HCT116 (cell line): ENCODE measurements around the gene KLF3. TPM values are rescaled to one million over a fixed set of nuclear protein-coding genes. Genes with fewer than 3 reads are reported as not detected.

Experiments
- ATAC-seq: fragments of 200-7000 bp; cut with Tn5 transposase; 2 replicates; pipeline ENCODE4 v1.9.1; 2020; ENCODE audit warnings: mild to moderate bottlenecking, moderate library complexity
- BruUV-seq: library from RNA; stranded (reverse); fragments of 400-500 nt; replicated peaks from 2 replicates; lab custom pipeline; 2021; lab: Mats Ljungman, UMichigan
- CTCF ChIA-PET: fragments of 300-600 bp; sonication (Branson Sonifier 250); formaldehyde crosslinking; loops from one replicate; lab custom pipeline; 2021; ENCODE audit warnings: antibody characterized with exemption; lab: Charles Lee
- POLR2A ChIA-PET: fragments of 300-600, 350-600 bp; sonication (Branson Sonifier 250); formaldehyde crosslinking; loops from one replicate; lab custom pipeline; 2021; ENCODE audit warnings: antibody characterized with exemption; lab: Charles Lee
- RAD21 ChIA-PET, 2 experiments: fragments of 300-600 bp; sonication (Branson Sonifier 250); formaldehyde crosslinking; loops; one replicate each; lab custom pipeline; 2023; ENCODE audit warnings: low total read pairs in 2 of 2; ENCODE audit not compliant: uncharacterized antibody in 2 of 2, unreplicated experiment in 2 of 2, low non-redundant PET in 1 of 2; lab: Charles Lee
- DNase-seq: peaks from one replicate; pipeline ENCODE4 v3.0.0-alpha.2; 2010; ENCODE audit warnings: low read depth, low spot score
- H2AFZ ChIP-seq: fragments of 200-600 bp; shearing (Covaris generic), sonication (generic); 2 replicates; pipeline ENCODE4 v1.6.1; 2017; ENCODE audit warnings: low read depth, mixed run types, mixed read lengths, antibody characterized with exemption, low read length; ENCODE audit not compliant: poor library complexity, severe bottlenecking
- H3K27ac ChIP-seq: 2 replicates; pipeline ENCODE4 v1.5.1; 2012; ENCODE audit warnings: low read depth, low read length
- H3K27me3 ChIP-seq: fragments of 200-600 bp; sonication (generic); 2 replicates; pipeline ENCODE4 v1.6.1; 2016; ENCODE audit warnings: mixed run types, low read length, mixed read lengths; ENCODE audit not compliant: insufficient read depth
- H3K36me3 ChIP-seq, 2 experiments: fragments of 200-500 bp in 1 of 2; fragments of 200-600 bp in 1 of 2; sonication (Bioruptor generic) in 1 of 2; sonication (generic) in 1 of 2; 2 replicates each; pipeline versions ENCODE4 v1.5.1 to v1.6.1; 2014 to 2016; ENCODE audit warnings: low read length in 2 of 2, inconsistent platforms in 1 of 2, mixed read lengths in 1 of 2, mixed run types in 1 of 2; ENCODE audit not compliant: insufficient read depth in 2 of 2, control insufficient read depth in 1 of 2
- H3K4me1 ChIP-seq, 2 experiments: fragments of 200-600 bp in 1 of 2; sonication (generic) in 1 of 2; 2 replicates each; pipeline versions ENCODE4 v1.5.1 to v1.6.1; 2012 to 2017; ENCODE audit warnings: low read length in 2 of 2, inconsistent platforms in 1 of 2, mild to moderate bottlenecking in 1 of 2, mixed read lengths in 1 of 2, mixed run types in 1 of 2, moderate library complexity in 1 of 2; ENCODE audit not compliant: insufficient read depth in 2 of 2, control insufficient read depth in 1 of 2
- H3K4me2 ChIP-seq: fragments of 200-600 bp; sonication (generic); 2 replicates; pipeline ENCODE4 v1.6.1; 2017; ENCODE audit warnings: mixed run types, low read length, mixed read lengths
- H3K4me3 ChIP-seq, 2 experiments: fragments of 200-600 bp in 1 of 2; sonication (generic) in 1 of 2; replicated peaks in 1 of 2; 2 replicates each; pipeline ENCODE4 v1.5.1; 2011 to 2016; ENCODE audit warnings: low read length in 2 of 2, control low read depth in 1 of 2, low read depth in 1 of 2, mild to moderate bottlenecking in 1 of 2, mixed read lengths in 1 of 2, mixed run types in 1 of 2
- H3K79me2 ChIP-seq: fragments of 200-600 bp; sonication (generic); 2 replicates; pipeline ENCODE4 v1.6.1; 2017; ENCODE audit warnings: mild to moderate bottlenecking, mixed run types, low read length, moderate library complexity, mixed read lengths; ENCODE audit not compliant: insufficient read depth
- H3K9ac ChIP-seq: fragments of 200-600 bp; sonication (generic); 2 replicates; pipeline ENCODE4 v1.6.1; 2016; ENCODE audit warnings: low read length, mixed read lengths
- H3K9me2 ChIP-seq: fragments of 200-600 bp; sonication (generic), shearing (Covaris generic); 2 replicates; pipeline ENCODE4 v1.6.1; 2017; ENCODE audit warnings: mixed run types, mild to moderate bottlenecking, moderate library complexity; ENCODE audit not compliant: insufficient read depth
- H3K9me3 ChIP-seq, 2 experiments: fragments of 200-500 bp in 1 of 2; fragments of 200-600 bp in 1 of 2; sonication (Bioruptor generic) in 1 of 2; sonication (generic) in 1 of 2; 2 replicates each; pipeline ENCODE4 v1.6.1; 2014 to 2017; ENCODE audit warnings: low read length in 2 of 2, mixed read lengths in 2 of 2, inconsistent platforms in 1 of 2, low read depth in 1 of 2, mild to moderate bottlenecking in 1 of 2, mixed run types in 1 of 2, moderate library complexity in 1 of 2; ENCODE audit not compliant: control insufficient read depth in 1 of 2, insufficient read depth in 1 of 2
- H4K20me1 ChIP-seq: fragments of 200-600 bp; sonication (generic), shearing (Covaris generic); 2 replicates; pipeline ENCODE4 v1.6.1; 2017; ENCODE audit warnings: mixed run types, mild to moderate bottlenecking, moderate library complexity; ENCODE audit not compliant: insufficient read depth
- CEBPB ChIP-seq: IDR thresholded peaks from 2 replicates; pipeline ENCODE4 v1.6.1; 2012; ENCODE audit warnings: low read depth
- EZH2phosphoT487 ChIP-seq: fragments of 200-600 bp; IDR thresholded peaks from 2 replicates; pipeline ENCODE4 v1.6.1; 2018; ENCODE audit warnings: antibody characterized with exemption, borderline replicate concordance
- POLR2A ChIP-seq: IDR thresholded peaks from 2 replicates; pipeline ENCODE4 v1.7.0; 2011; ENCODE audit warnings: borderline replicate concordance; ENCODE audit not compliant: insufficient read depth, insufficient read length; ENCODE audit errors: extremely low read depth
- YY1 ChIP-seq: IDR thresholded peaks from 2 replicates; pipeline ENCODE4 v1.6.1; 2011; ENCODE audit warnings: low read length, low read depth, moderate library complexity, mild to moderate bottlenecking; ENCODE audit not compliant: insufficient replicate concordance; ENCODE audit errors: extremely low read depth
- ZFX ChIP-seq: fragments of 450-650 bp; IDR thresholded peaks from 2 replicates; pipeline ENCODE4 v1.6.1; 2017
- ZNF274 ChIP-seq: fragments of 200-500 bp; sonication (Bioruptor generic); IDR thresholded peaks from 2 replicates; pipeline ENCODE4 v1.6.1; 2014; ENCODE audit warnings: mild to moderate bottlenecking, low read depth, low read length, inconsistent platforms
- intact Hi-C: fragments of 100-400 bp; cut with micrococcal nuclease; formaldehyde crosslinking; loops from 2 replicates; pipeline ENCODE4 v1.10.0; 2022
- total RNA-seq: library from RNA; stranded (reverse); gene quantifications from one replicate; pipeline ENCODE4 v1.2.1, GENCODE V29; 2021; ENCODE audit not compliant: unreplicated experiment
- TF ChIP-seq, protein P1 (sequence below): IDR thresholded peaks from 2 replicates; pipeline ENCODE4 v1.6.1; 2012; ENCODE audit warnings: low read depth

KLF3 gene
- total RNA-seq, 1 experiment from 2014 or later: 44.2 TPM

DNA sequence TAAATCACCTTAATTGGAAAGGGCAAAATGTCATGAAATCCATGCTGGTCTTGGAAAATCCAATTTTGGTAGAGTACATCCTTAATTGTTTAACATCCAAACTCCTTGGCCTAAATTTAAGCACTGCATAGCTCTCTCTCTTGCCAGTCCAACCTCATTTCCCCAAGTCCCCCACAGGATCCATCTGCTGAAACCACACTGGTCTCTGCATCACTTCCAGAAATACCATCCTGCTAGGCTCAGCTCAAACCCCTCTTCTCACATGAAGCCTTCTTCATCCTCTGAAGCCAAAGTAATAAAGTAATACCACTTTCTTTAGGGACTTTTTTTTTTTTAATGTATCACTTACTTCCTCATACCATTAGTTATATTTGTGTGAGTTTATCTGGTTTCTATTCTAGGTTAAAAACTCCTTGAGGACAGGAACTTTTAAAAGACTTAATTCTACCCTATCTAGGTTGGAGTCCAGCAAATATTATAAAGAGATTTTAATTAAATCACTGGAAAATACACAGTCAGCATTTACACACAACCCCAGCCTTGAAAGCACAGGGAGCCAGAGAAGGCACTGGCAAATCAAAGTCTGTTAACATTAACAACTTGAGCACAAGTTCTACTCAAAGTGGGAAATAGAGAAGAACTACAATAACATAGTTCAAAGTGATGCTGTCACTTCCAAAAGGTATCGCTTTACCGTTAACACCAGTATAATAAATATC, 16.7 kb upstream of the KLF3 start:
- intact Hi-C loops: no loop called here
- no peak overlapping the region for H2AFZ ChIP-seq
- ChIA-PET POLR2A (no interaction called here), RAD21 (no interaction called here), CTCF (no interaction called here)
- H3K79me2 ChIP-seq: no peaks in the 10 kb centered on the region
- no peak overlapping the region for H3K27ac ChIP-seq
- DNase-seq (no peak), ATAC-seq (no peak)
- H3K4me3 ChIP-seq: no peak overlapping the region
- H3K36me3 ChIP-seq: no peaks in the 10 kb centered on the region
- H3K27me3 ChIP-seq: no peaks in the 10 kb centered on the region
- no peaks in the 10 kb centered on the region for H3K9me3 ChIP-seq
- H3K9me2 ChIP-seq: no peaks in the 10 kb centered on the region
- no TSS peak for BruUV-seq
- H3K4me2 ChIP-seq: no peak overlapping the region
- H3K9ac ChIP-seq: no peak overlapping the region
- TF ChIP-seq EZH2phosphoT487: no peak
- TF ChIP-seq, protein P1, sequence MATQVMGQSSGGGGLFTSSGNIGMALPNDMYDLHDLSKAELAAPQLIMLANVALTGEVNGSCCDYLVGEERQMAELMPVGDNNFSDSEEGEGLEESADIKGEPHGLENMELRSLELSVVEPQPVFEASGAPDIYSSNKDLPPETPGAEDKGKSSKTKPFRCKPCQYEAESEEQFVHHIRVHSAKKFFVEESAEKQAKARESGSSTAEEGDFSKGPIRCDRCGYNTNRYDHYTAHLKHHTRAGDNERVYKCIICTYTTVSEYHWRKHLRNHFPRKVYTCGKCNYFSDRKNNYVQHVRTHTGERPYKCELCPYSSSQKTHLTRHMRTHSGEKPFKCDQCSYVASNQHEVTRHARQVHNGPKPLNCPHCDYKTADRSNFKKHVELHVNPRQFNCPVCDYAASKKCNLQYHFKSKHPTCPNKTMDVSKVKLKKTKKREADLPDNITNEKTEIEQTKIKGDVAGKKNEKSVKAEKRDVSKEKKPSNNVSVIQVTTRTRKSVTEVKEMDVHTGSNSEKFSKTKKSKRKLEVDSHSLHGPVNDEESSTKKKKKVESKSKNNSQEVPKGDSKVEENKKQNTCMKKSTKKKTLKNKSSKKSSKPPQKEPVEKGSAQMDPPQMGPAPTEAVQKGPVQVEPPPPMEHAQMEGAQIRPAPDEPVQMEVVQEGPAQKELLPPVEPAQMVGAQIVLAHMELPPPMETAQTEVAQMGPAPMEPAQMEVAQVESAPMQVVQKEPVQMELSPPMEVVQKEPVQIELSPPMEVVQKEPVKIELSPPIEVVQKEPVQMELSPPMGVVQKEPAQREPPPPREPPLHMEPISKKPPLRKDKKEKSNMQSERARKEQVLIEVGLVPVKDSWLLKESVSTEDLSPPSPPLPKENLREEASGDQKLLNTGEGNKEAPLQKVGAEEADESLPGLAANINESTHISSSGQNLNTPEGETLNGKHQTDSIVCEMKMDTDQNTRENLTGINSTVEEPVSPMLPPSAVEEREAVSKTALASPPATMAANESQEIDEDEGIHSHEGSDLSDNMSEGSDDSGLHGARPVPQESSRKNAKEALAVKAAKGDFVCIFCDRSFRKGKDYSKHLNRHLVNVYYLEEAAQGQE: no peak
- no peak for TF ChIP-seq CEBPB
- TF ChIP-seq ZNF274: no peak
- no peak for TF ChIP-seq YY1
- no peak for TF ChIP-seq ZFX
- TF ChIP-seq POLR2A: no peak
- no peaks in the 10 kb centered on the region for H4K20me1 ChIP-seq
- no peaks in the 10 kb centered on the region for H3K4me1 ChIP-seq
